ENCODE data around the gene MISP3.

The MISP3 gene

GRCh38 chr19:14089412-14089661 is 16.8 kb downstream of the MISP3 start:
- TF ChIP-seq CREB1 (IDR thresholded peaks at IDR 0.05; ENCODE audit: low read depth) (no peak), TCF12 (IDR thresholded peaks at IDR 0.05; ENCODE audit: low read depth) (no peak), EGR1 (IDR thresholded peaks at IDR 0.05) (no peak), EP300 (IDR thresholded peaks at IDR 0.05; ENCODE audit: borderline replicate concordance) (no peak), ZBTB7A (IDR thresholded peaks at IDR 0.05; ENCODE audit: low read depth) (no peak), YY1 (IDR thresholded peaks at IDR 0.05; ENCODE audit: low read depth) (no peak), REST (IDR thresholded peaks at IDR 0.05; ENCODE audit: low read depth) (no peak), NFIC (IDR thresholded peaks at IDR 0.05) (no peak), TEAD4 (IDR thresholded peaks at IDR 0.05) (no peak), FOXM1 (IDR thresholded peaks at IDR 0.05; ENCODE audit: borderline replicate concordance, low read depth) (no peak), TAF1 (IDR thresholded peaks at IDR 0.05; ENCODE audit: low read depth) (no peak), CEBPB (IDR thresholded peaks at IDR 0.05) (no peak), USF1 (IDR thresholded peaks at IDR 0.05) (no peak), RAD21 (IDR thresholded peaks at IDR 0.05; ENCODE audit: low read depth) (no peak)
- TF ChIP-seq, protein P1, sequence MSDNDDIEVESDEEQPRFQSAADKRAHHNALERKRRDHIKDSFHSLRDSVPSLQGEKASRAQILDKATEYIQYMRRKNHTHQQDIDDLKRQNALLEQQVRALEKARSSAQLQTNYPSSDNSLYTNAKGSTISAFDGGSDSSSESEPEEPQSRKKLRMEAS (IDR thresholded peaks at IDR 0.05) = no peak

GRCh38 chr19:14089662-14090508 is 17.3 kb downstream of the MISP3 start:
- TF ChIP-seq ZBTB7A (IDR thresholded peaks at IDR 0.05; ENCODE audit: low read depth) = 0 out of 2 replicates have a peak, but pooled peaks have one; percentile 41
- TF ChIP-seq EGR1 (IDR thresholded peaks at IDR 0.05) = no peak

- no peak for TF ChIP-seq USF1 (IDR thresholded peaks at IDR 0.05)
- TF ChIP-seq YY1 (IDR thresholded peaks at IDR 0.05; ENCODE audit: low read depth) = no peak
- no peak for TF ChIP-seq TEAD4 (IDR thresholded peaks at IDR 0.05)
- no peak for TF ChIP-seq RAD21 (IDR thresholded peaks at IDR 0.05; ENCODE audit: low read depth)
- TF ChIP-seq EGR1 (IDR thresholded peaks at IDR 0.05) = no peak
- TF ChIP-seq NFIC (IDR thresholded peaks at IDR 0.05) = no peak
- no peak for TF ChIP-seq TCF12 (IDR thresholded peaks at IDR 0.05; ENCODE audit: low read depth)
- no peak for TF ChIP-seq TAF1 (IDR thresholded peaks at IDR 0.05; ENCODE audit: low read depth)
- no peak for TF ChIP-seq CEBPB (IDR thresholded peaks at IDR 0.05)
- TF ChIP-seq REST (IDR thresholded peaks at IDR 0.05; ENCODE audit: low read depth) = no peak
- no peak for TF ChIP-seq CREB1 (IDR thresholded peaks at IDR 0.05; ENCODE audit: low read depth)
- no peak for TF ChIP-seq ZBTB7A (IDR thresholded peaks at IDR 0.05; ENCODE audit: low read depth)
- TF ChIP-seq FOXM1 (IDR thresholded peaks at IDR 0.05; ENCODE audit: borderline replicate concordance, low read depth) = no peak
- TF ChIP-seq, protein P1 (IDR thresholded peaks at IDR 0.05) = no peak
Observed at GRCh38 chr19:14090509-14091080, 18.0 kb downstream of the MISP3 start, which contains the start of gene SAMD1. TSS of gene SAMD1 (minus strand) at chr19:14090751.

DNA sequence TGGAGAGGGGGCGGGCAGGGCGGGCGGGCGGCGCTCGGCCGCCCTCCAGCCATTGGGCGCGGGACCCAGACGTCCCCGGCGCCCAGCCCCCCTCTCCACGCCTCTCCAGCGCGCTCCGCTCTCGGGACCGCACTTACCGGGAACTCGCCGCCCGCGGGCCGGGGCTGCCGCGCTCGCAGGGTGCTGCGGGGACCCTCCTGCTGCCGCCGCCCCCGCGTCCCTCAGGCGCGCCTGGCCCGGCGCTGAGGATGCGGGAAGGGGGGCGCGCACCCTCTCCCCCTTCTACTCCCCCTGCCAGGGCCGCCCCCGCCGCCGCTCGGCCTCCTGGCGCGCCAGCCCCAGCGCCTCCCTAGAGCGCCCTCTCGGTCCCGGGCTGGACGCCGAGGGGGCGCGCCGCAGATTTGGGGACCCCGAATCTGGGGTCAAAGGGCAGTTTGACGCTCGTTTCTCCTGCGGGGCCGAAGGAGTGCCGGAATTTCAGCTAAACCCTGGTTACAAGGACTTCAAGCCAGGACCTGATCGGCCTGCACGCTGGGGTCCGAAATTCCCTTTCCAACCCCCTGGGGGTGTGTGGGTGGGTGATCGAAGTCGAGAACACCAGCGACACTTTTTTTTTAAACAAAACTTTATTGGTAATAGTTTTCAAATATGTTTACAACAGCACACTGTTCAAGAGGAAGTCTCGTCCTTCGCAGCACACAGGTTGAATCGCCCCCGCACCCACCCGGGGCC is 18.7 kb downstream of the MISP3 start:
- TF ChIP-seq FOXM1 (IDR thresholded peaks at IDR 0.05; ENCODE audit: borderline replicate concordance, low read depth) (no peak), USF1 (IDR thresholded peaks at IDR 0.05) (no peak), ZBTB7A (IDR thresholded peaks at IDR 0.05; ENCODE audit: low read depth) (peak; percentile 96), CREB1 (IDR thresholded peaks at IDR 0.05; ENCODE audit: low read depth) (no peak), EGR1 (IDR thresholded peaks at IDR 0.05) (peak; percentile 65), TEAD4 (IDR thresholded peaks at IDR 0.05) (peak; percentile 24), YY1 (IDR thresholded peaks at IDR 0.05; ENCODE audit: low read depth) (0 out of 2 replicates have a peak, but pooled peaks have one; percentile 22), RAD21 (IDR thresholded peaks at IDR 0.05; ENCODE audit: low read depth) (no peak), NFIC (IDR thresholded peaks at IDR 0.05) (no peak; the same call in 1 of the 2 replicates)
- TF ChIP-seq, protein P1 (IDR thresholded peaks at IDR 0.05) = peak; percentile 28; the same call in 1 of the 2 replicates
